HepG2 (cell line): ENCODE data around the gene SEC31B. TPM values are rescaled to one million over a fixed set of nuclear protein-coding genes. Genes with fewer than 3 reads are reported as not detected.
A peak's percentile ranks its signal among the peaks of the same experiment; 100 is the strongest.

ENCODE experiments used
- BCL6 ChIP-seq: IDR thresholded peaks from 2 replicates; pipeline ENCODE4 v1.6.1; 2016; ENCODE audit warnings: missing genetic modification reagents, missing compliant biosample characterization
- FOXJ3 ChIP-seq: sonication (generic); formaldehyde crosslinking; IDR thresholded peaks from 2 replicates; pipeline ENCODE4 v1.4.0; 2020; ENCODE audit warnings: missing genetic modification reagents, mild to moderate bottlenecking, borderline replicate concordance
- LRRFIP1 ChIP-seq: sonication (generic); formaldehyde crosslinking; conservative IDR thresholded peaks from 2 replicates; pipeline ENCODE4 v1.4.0; 2020; ENCODE audit warnings: missing genetic modification reagents
- MED13 ChIP-seq: sonication (generic); formaldehyde crosslinking; IDR thresholded peaks from 2 replicates; pipeline ENCODE4 v1.5.0; 2020; ENCODE audit warnings: missing genetic modification reagents
- RAD51 ChIP-seq: fragments of 450-650 bp; IDR thresholded peaks from 2 replicates; pipeline ENCODE4 v1.6.1; 2016; ENCODE audit warnings: borderline replicate concordance
- SIN3B ChIP-seq: fragments of 150-350 bp; IDR thresholded peaks from 2 replicates; pipeline ENCODE4 v1.6.1; 2014; ENCODE audit warnings: low read length
- STAG1 ChIP-seq: sonication (generic); formaldehyde crosslinking; IDR thresholded peaks from 2 replicates; pipeline ENCODE4 v1.4.0; 2020; ENCODE audit warnings: missing genetic modification reagents
- YEATS4 ChIP-seq: sonication (generic); formaldehyde crosslinking; IDR thresholded peaks from 2 replicates; pipeline ENCODE4 v1.4.0; 2020; ENCODE audit warnings: missing genetic modification reagents, borderline replicate concordance
- ZBTB3 ChIP-seq: sonication (generic); formaldehyde crosslinking; IDR thresholded peaks from 2 replicates; pipeline ENCODE4 v1.4.0; 2020; ENCODE audit warnings: low read depth, mild to moderate bottlenecking, moderate library complexity, missing genetic modification reagents, borderline replicate concordance
- ZBTB33 ChIP-seq: sonication (generic); formaldehyde crosslinking; IDR thresholded peaks from 2 replicates; pipeline ENCODE4 v1.4.0; 2020; ENCODE audit warnings: missing genetic modification reagents
- ZNF260 ChIP-seq: sonication (generic); formaldehyde crosslinking; IDR thresholded peaks from 2 replicates; pipeline ENCODE4 v1.4.0; 2020; ENCODE audit warnings: missing genetic modification reagents, low read depth, mild to moderate bottlenecking, borderline replicate concordance
- ZNF496 ChIP-seq: sonication (generic); formaldehyde crosslinking; IDR thresholded peaks from 2 replicates; pipeline ENCODE4 v1.8.1; 2023; ENCODE audit warnings: mild to moderate bottlenecking, moderate library complexity, missing genetic modification reagents; ENCODE audit not compliant: insufficient replicate concordance
- ZNF552 ChIP-seq: sonication (generic); formaldehyde crosslinking; IDR thresholded peaks from 2 replicates; pipeline ENCODE4 v1.9.0; 2022; ENCODE audit warnings: missing genetic modification reagents, mild to moderate bottlenecking, borderline replicate concordance
- ZNF646 ChIP-seq: sonication (generic); formaldehyde crosslinking; IDR thresholded peaks from 2 replicates; pipeline ENCODE4 v1.9.0; 2021; ENCODE audit warnings: mild to moderate bottlenecking, missing genetic modification reagents
- polyA plus RNA-seq, 8 experiments: library from polyadenylated mRNA; depleted of rRNA in 3 of 8; stranded (reverse) in 7 of 8; unstranded in 1 of 8; fragments of >200 nt; fragmentation: Illumina TruSeq in 4 of 8; extraction: Trizol in 4 of 8; gene quantifications; 2 replicates each; pipeline versions ENCODE4 v1.2.1 to v1.2.3, GENCODE V29; 2011 to 2016; ENCODE audit warnings: low read depth in 4 of 8, missing spikeins in 1 of 8, mixed read lengths in 1 of 8; ENCODE audit not compliant: insufficient read depth in 1 of 8
- total RNA-seq, 5 experiments: library from RNA; depleted of rRNA; stranded (reverse); fragments of >200 nt; fragmentation: Illumina TruSeq; extraction: Trizol; gene quantifications; 2 replicates each; pipeline ENCODE4 v1.2.3, GENCODE V29; 2016; ENCODE audit warnings: low read depth in 1 of 5
- TF ChIP-seq, protein P1 (sequence below): sonication (generic); formaldehyde crosslinking; IDR thresholded peaks from 2 replicates; pipeline ENCODE4 v1.5.1; 2020; ENCODE audit warnings: missing genetic modification reagents, mild to moderate bottlenecking, borderline replicate concordance

SEC31B gene
- total and polyA plus RNA-seq, 2 of the 13 experiments (the other 11 are each of a cell fraction or from before 2014, with no cell fraction given): 2.0 to 8.3 TPM

DNA sequence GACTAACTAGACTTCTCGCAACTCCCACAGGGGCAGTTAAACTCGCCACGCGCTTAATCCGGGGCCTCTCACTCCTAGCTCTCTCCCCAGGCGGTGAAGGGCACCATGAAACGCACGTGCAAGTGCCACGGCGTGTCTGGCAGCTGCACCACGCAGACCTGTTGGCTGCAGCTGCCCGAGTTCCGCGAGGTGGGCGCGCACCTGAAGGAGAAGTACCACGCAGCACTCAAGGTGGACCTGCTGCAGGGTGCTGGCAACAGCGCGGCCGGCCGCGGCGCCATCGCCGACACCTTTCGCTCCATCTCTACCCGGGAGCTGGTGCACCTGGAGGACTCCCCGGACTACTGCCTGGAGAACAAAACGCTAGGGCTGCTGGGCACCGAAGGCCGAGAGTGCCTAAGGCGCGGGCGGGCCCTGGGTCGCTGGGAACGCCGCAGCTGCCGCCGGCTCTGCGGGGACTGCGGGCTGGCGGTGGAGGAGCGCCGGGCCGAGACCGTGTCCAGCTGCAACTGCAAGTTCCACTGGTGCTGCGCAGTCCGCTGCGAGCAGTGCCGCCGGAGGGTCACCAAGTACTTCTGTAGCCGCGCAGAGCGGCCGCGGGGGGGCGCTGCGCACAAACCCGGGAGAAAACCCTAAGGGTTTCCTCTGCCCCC lies 37.4 kb downstream of the SEC31B start (continued):
- TF ChIP-seq LRRFIP1 (CRISPR knock-in tag) (no peak), YEATS4 (CRISPR knock-in tag) (0 out of 2 replicates have a peak, but pooled peaks have one; percentile 42), ZNF646 (CRISPR knock-in tag) (0 out of 2 replicates have a peak, but pooled peaks have one; percentile 26), MED13 (CRISPR knock-in tag) (no peak), ZBTB33 (no peak), BCL6 (CRISPR knock-in tag) (no peak; the same call in 1 of the 2 replicates), RAD51 (no peak), FOXJ3 (CRISPR knock-in tag) (no peak), ZNF552 (CRISPR knock-in tag) (no peak), ZNF260 (CRISPR knock-in tag) (no peak), ZNF496 (CRISPR knock-in tag) (no peak), SIN3B (no peak), STAG1 (CRISPR knock-in tag) (peak; percentile 41; the same call in 1 of the 2 replicates), ZBTB3 (CRISPR knock-in tag) (no peak)
- TF ChIP-seq, protein P1, sequence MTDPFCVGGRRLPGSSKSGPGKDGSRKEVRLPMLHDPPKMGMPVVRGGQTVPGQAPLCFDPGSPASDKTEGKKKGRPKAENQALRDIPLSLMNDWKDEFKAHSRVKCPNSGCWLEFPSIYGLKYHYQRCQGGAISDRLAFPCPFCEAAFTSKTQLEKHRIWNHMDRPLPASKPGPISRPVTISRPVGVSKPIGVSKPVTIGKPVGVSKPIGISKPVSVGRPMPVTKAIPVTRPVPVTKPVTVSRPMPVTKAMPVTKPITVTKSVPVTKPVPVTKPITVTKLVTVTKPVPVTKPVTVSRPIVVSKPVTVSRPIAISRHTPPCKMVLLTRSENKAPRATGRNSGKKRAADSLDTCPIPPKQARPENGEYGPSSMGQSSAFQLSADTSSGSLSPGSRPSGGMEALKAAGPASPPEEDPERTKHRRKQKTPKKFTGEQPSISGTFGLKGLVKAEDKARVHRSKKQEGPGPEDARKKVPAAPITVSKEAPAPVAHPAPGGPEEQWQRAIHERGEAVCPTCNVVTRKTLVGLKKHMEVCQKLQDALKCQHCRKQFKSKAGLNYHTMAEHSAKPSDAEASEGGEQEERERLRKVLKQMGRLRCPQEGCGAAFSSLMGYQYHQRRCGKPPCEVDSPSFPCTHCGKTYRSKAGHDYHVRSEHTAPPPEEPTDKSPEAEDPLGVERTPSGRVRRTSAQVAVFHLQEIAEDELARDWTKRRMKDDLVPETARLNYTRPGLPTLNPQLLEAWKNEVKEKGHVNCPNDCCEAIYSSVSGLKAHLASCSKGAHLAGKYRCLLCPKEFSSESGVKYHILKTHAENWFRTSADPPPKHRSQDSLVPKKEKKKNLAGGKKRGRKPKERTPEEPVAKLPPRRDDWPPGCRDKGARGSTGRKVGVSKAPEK (CRISPR knock-in tag): 0 out of 2 replicates have a peak, but pooled peaks have one; percentile 24
